ENCODE results near the gene IFITM2.

- TF ChIP-seq REST (IDR thresholded peaks at IDR 0.05; ENCODE audit: low read depth) (no peak), MAX (IDR thresholded peaks at IDR 0.05) (no peak), RAD21 (IDR thresholded peaks at IDR 0.05; ENCODE audit: low read depth) (no peak), TAF1 (IDR thresholded peaks at IDR 0.05; ENCODE audit: low read depth) (no peak), CEBPB (IDR thresholded peaks at IDR 0.05) (no peak), FOXM1 (IDR thresholded peaks at IDR 0.05; ENCODE audit: borderline replicate concordance, low read depth) (no peak), EGR1 (IDR thresholded peaks at IDR 0.05) (no peak), TEAD4 (IDR thresholded peaks at IDR 0.05) (no peak), YY1 (IDR thresholded peaks at IDR 0.05; ENCODE audit: low read depth) (no peak), EP300 (IDR thresholded peaks at IDR 0.05; ENCODE audit: borderline replicate concordance) (no peak)
These were observed 12.8 kb upstream of the IFITM2 start for GRCh38 chr11:294780-295179.
